Stimulated activated CD4-positive, alpha-beta T cell treated with anti-CD3 and anti-CD28 coated beads, Interleukin-1b, Interleukin-23, amount 100 ng/mL, for 1 hour (primary cell): ENCODE data around the gene SLIT3.

Experiments used
- DNase-seq, 2 donors: peaks; one replicate each; pipeline ENCODE4 v3.0.0-alpha.2; 2020; ENCODE audit warnings: low read depth in 2 of 2

Gene SLIT3

GRCh38 chr5:169104937-169105494, 195.9 kb downstream of the SLIT3 start:
- no peak for DNase-seq

GRCh38 chr5:169103586-169104181, 197.3 kb downstream of the SLIT3 start:
- no peak for DNase-seq

- DNase-seq: no peak
Measured at GRCh38 chr5:169101966-169102365, 199.0 kb downstream of the SLIT3 start.

- DNase-seq: no peak
Measured at GRCh38 chr5:169100735-169101075, 200.2 kb downstream of the SLIT3 start.

GRCh38 chr5:169099801-169100734, 200.9 kb downstream of the SLIT3 start:
- no peak for DNase-seq

GRCh38 chr5:169098331-169099121, 202.4 kb downstream of the SLIT3 start:
- no peak for DNase-seq

- no peak for DNase-seq
Measured at GRCh38 chr5:169097374-169098326, 203.3 kb downstream of the SLIT3 start.

- DNase-seq: no peak
Measured at GRCh38 chr5:169095976-169096375, 205.0 kb downstream of the SLIT3 start.

- no peak for DNase-seq
Measured at GRCh38 chr5:169095410-169095960, 205.5 kb downstream of the SLIT3 start.

- no peak for DNase-seq
Measured at GRCh38 chr5:169094586-169095409, 206.1 kb downstream of the SLIT3 start.

- DNase-seq: no peak
Measured at GRCh38 chr5:169091396-169091980, 209.5 kb downstream of the SLIT3 start.

- no peak for DNase-seq
Measured at GRCh38 chr5:169089343-169089742, 211.6 kb downstream of the SLIT3 start.

GRCh38 chr5:169088028-169088725, 212.8 kb downstream of the SLIT3 start:
- DNase-seq: no peak

GRCh38 chr5:169085636-169086035, 215.3 kb downstream of the SLIT3 start:
- DNase-seq: no peak

GRCh38 chr5:169085212-169085611, 215.7 kb downstream of the SLIT3 start:
- no peak for DNase-seq

GRCh38 chr5:169084775-169085174, 216.2 kb downstream of the SLIT3 start:
- DNase-seq: no peak

GRCh38 chr5:169083394-169084018, 217.4 kb downstream of the SLIT3 start:
- DNase-seq: no peak

- DNase-seq: no peak
Measured at GRCh38 chr5:169081000-169081724, 219.8 kb downstream of the SLIT3 start.
